NB4 (cell line): Measurements from ENCODE around the gene CPSF7.

Experiments used
- CTCF ChIP-seq: IDR thresholded peaks from one replicate; pipeline ENCODE4 v1.5.1; 2012; ENCODE audit warnings: low read depth, low read length
- MAX ChIP-seq: IDR thresholded peaks from 2 replicates; pipeline ENCODE4 v1.6.1; 2011; ENCODE audit warnings: low read depth, low read length
- POLR2A ChIP-seq: IDR thresholded peaks from 2 replicates; pipeline ENCODE4 v1.6.1; 2011; ENCODE audit warnings: mild to moderate bottlenecking; ENCODE audit not compliant: insufficient read length; ENCODE audit errors: extremely low read depth

GRCh38 chr11:61473370-61474012 lies 43.7 kb upstream of the CPSF7 start:
- no peak for TF ChIP-seq CTCF
- no peak for TF ChIP-seq MAX
- no peak for TF ChIP-seq POLR2A
